Measurements from ENCODE around the gene GPD1. TPM values are rescaled to one million over a fixed set of nuclear protein-coding genes. Genes with fewer than 3 reads are reported as not detected.

Gene GPD1
- total RNA-seq, 1 donor from 2014 or later = not detected

- no peak for TF ChIP-seq CTCF (conservative IDR thresholded peaks at IDR 0.05; ENCODE audit: low read depth, low read length)
- no peak overlapping the region for H3K4me3 ChIP-seq (ENCODE audit: low read depth, low read length)
- no peak for DNase-seq (ENCODE audit: low read depth)
These were observed 4.4 kb upstream of the GPD1 start for GRCh38 chr12:50099302-50100008.

GRCh38 chr12:50100561-50100960, 3.2 kb upstream of the GPD1 start:
- H3K4me3 ChIP-seq (ENCODE audit: low read depth, low read length) = no peak overlapping the region
- no peak for DNase-seq (ENCODE audit: low read depth)
- TF ChIP-seq CTCF (conservative IDR thresholded peaks at IDR 0.05; ENCODE audit: low read depth, low read length) = no peak

- H3K4me3 ChIP-seq (ENCODE audit: low read depth, low read length) = no peak overlapping the region
- peak; percentile 54 for TF ChIP-seq CTCF (conservative IDR thresholded peaks at IDR 0.05; ENCODE audit: low read depth, low read length)
- DNase-seq (ENCODE audit: low read depth) = no peak
These were observed 2.1 kb upstream of the GPD1 start for GRCh38 chr12:50101663-50102062.

GRCh38 chr12:50102131-50102531, 1.7 kb upstream of the GPD1 start:
- no peak for DNase-seq (ENCODE audit: low read depth)
- no peak overlapping the region for H3K4me3 ChIP-seq (ENCODE audit: low read depth, low read length)
- no peak for TF ChIP-seq CTCF (conservative IDR thresholded peaks at IDR 0.05; ENCODE audit: low read depth, low read length)

- no peak for DNase-seq (ENCODE audit: low read depth)
- TF ChIP-seq CTCF (conservative IDR thresholded peaks at IDR 0.05; ENCODE audit: low read depth, low read length) = no peak
These were observed 1.0 kb upstream of the GPD1 start for GRCh38 chr12:50102646-50103309.

GRCh38 chr12:50103351-50103750, 457 bp upstream of the GPD1 start:
- no peak for DNase-seq (ENCODE audit: low read depth)
- no peak overlapping the region for H3K4me3 ChIP-seq (ENCODE audit: low read depth, low read length)
- no peak for TF ChIP-seq CTCF (conservative IDR thresholded peaks at IDR 0.05; ENCODE audit: low read depth, low read length)

More at GRCh38 chr12:50102646-50103309, 1.0 kb upstream of the GPD1 start:
- no peak overlapping the region for H3K4me3 ChIP-seq (ENCODE audit: low read depth, low read length)
